ENCODE data around the gene EHD2.
"Not testable (repeated sequence)": the region's sequence is repeated elsewhere in the genome, so short reads cannot be mapped to it uniquely, and the experiment has no call there.

EHD2 gene

GRCh38 chr19:47754206-47755064, 41.2 kb downstream of the EHD2 start:
- DNase-seq = no peak

GRCh38 chr19:47755065-47755761, 42.0 kb downstream of the EHD2 start:
- no peak for DNase-seq

DNA sequence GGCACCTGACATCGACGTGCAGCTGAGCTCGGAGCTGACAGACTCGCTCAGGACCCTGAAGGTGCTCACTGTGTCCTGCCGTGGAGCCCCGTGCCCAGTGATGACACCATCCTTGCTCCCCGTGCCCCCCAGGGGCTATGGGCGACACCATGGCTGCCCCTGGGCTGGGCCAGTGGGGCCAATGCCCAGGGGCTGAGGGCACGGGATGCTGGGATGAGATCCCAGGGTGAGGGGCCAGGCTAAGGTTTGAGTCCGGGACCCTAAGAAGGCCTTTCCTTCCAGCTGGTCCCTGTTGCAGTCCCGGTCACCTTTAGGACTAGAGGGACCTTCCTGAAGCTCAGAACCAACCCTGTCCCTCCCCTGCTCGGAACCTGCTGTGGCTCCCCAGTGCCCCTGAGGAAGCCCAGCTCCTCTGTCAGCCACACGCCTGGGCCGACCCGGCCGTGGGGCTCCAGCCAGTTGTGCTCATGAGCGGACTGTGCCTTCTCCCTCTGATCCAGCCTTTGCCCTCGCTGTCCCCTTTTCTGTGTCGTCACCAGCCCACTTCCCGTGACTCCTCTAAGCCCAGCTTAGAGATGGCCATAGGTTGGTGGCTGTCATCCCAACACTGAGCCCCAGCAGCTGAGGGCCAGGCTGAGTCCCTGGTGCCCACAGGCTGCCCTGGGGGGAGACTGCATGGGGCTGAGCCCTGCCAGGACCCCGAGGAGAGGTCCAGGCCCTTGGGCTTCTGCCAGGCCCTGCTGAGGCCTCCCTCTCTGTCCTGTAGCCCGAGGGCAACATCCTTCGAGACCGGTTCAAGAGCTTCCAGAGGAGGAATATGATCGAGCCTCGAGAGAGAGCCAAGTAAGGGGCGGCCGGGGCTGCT, 42.8 kb downstream of the EHD2 start:
- no peak for DNase-seq

- no peak for DNase-seq
Measured at GRCh38 chr19:47756627-47756929, 43.4 kb downstream of the EHD2 start.

GRCh38 chr19:47756953-47757608, 43.9 kb downstream of the EHD2 start:
- DNase-seq = no peak

- no peak for DNase-seq
Measured at GRCh38 chr19:47757617-47758442, 44.6 kb downstream of the EHD2 start.

DNA sequence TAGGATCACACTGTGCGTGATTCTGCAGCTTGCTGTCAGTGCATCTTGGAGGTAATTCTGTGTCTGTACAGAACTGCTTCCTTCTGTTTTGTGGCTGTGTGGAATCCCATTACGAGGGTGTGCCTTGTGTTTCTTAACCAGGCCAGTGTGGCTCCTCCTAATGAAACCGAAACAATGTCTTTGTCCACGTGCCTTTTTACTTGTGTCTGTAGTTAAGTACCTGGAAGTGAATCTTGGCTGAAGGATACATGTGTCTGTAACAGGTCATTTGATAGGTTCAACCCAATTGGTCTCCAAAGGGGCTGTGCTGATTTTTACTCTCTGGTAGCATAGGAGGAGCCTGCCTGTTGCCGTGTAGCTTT, 45.2 kb downstream of the EHD2 start:
- no peak for DNase-seq

- DNase-seq = no peak
Measured at GRCh38 chr19:47760632-47760999, 47.4 kb downstream of the EHD2 start.

- DNase-seq = no peak
Measured at GRCh38 chr19:47761566-47761965, 48.3 kb downstream of the EHD2 start.

GRCh38 chr19:47762151-47762550, 48.9 kb downstream of the EHD2 start:
- DNase-seq = no peak

- DNase-seq = no peak
Measured at GRCh38 chr19:47762615-47763308, 49.5 kb downstream of the EHD2 start.

- not testable (repeated sequence) for DNase-seq
Measured at GRCh38 chr19:47764705-47765104, 51.5 kb downstream of the EHD2 start.

GRCh38 chr19:47765523-47766358, 52.5 kb downstream of the EHD2 start:
- DNase-seq = peak; percentile 20

- no peak for DNase-seq
Measured at GRCh38 chr19:47766359-47766620, 53.1 kb downstream of the EHD2 start.

DNA sequence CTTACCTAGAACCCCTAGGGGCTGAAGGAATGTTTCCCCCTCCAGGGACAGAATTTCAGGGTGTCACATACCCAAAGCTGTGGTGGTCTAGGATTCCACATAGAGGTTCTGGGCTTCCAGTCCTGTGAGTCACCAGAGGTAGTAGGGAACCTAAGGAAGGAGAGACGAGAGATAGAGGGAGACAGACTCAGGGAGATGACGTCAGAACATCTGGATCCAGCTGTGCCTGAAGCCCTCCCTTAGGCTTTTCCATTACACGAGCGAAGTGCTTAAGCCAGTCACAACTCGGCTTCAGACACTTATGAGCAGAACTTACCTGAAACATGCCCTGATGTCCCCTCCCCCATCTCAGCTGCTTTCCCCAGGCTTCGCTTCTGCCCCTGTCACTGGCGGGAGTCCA, 53.4 kb downstream of the EHD2 start:
- DNase-seq = no peak

- no peak for DNase-seq
Measured at GRCh38 chr19:47767349-47767748, 54.1 kb downstream of the EHD2 start.

DNA sequence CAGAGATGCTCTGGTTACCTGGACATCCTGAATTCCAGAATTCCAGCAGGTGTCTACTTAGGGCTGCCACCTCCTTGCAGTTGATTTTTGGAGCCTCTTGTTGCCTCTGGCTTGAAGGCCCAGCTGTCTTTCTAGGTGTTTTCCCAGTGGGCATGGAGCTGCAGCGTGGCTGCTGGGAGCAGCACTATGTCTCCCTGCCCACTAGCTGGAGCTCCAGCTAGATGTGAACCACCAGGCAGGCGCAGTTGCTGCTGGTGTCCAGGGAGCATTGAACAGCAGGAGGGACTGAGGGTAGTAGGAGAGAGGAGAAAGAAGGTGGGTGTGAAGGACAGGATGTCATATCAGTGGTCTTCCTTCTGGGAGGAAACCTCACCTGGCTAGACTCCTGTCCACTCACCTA, 55.4 kb downstream of the EHD2 start:
- DNase-seq = no peak

GRCh38 chr19:47769534-47769933, 56.3 kb downstream of the EHD2 start:
- DNase-seq = no peak

GRCh38 chr19:47771291-47771690, 58.1 kb downstream of the EHD2 start:
- not testable (repeated sequence) for DNase-seq

DNA sequence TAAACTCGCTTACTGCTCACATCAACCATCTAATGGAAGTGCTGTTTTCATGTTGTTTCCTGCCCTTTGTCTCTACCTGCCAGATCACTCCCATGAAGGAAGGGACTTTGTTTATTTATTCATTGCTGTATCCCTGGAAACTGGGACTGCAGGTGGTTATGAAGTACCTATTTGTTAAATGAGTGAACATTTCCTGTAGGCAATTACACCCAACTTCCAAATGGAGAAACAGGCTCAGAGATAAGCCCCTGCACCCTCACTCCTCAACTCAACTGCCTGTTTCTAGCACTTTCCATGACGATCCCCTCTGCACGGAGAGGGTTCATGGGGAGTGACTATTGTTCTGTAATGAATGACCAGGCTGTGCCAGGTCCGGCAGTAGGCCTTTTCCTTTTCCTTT, 63.3 kb downstream of the EHD2 start:
- DNase-seq = no peak

All from central memory CD4-positive, alpha-beta T cell (primary cell).